H1 (cell line): ENCODE measurements around the gene ZDHHC11. TPM values are rescaled to one million over a fixed set of nuclear protein-coding genes. Genes with fewer than 3 reads are reported as not detected.

Experiments
- CTCF ChIA-PET: fragments of 300-600 bp; sonication (Branson Sonifier 250); formaldehyde crosslinking; loops from one replicate; lab custom pipeline; 2021; ENCODE audit not compliant: partially characterized antibody; lab: Charles Lee
- POLR2A ChIA-PET: fragments of 300-600 bp; sonication (Branson Sonifier 250); formaldehyde crosslinking; loops from one replicate; lab custom pipeline; 2021; ENCODE audit warnings: inconsistent platforms; ENCODE audit not compliant: partially characterized antibody; lab: Charles Lee
- DNase-seq, 2 experiments: peaks; one replicate each; pipeline versions ENCODE4 v3.0.0 to v3.0.0-alpha.2; 2010 to 2022; ENCODE audit warnings: low spot score in 2 of 2, low read depth in 1 of 2, mixed read lengths in 1 of 2
- FAIRE-seq: peaks from 2 replicates; lab custom pipeline; 2011; peaks lifted over from hg19 to GRCh38; lab: Jason Lieb, UNC
- H2AFZ ChIP-seq: 2 replicates; pipeline ENCODE4 v1.8.1; 2012; ENCODE audit warnings: low read length, inconsistent platforms
- H2AK5ac ChIP-seq: 2 replicates; pipeline ENCODE4 v1.6.1; 2013; ENCODE audit warnings: low read depth, low read length
- H2BK120ac ChIP-seq: replicated peaks from 2 replicates; pipeline ENCODE3; 2013; ENCODE audit warnings: low read depth, low read length, inconsistent platforms
- H2BK12ac ChIP-seq: 2 replicates; pipeline ENCODE4 v1.6.1; 2013; ENCODE audit warnings: low read depth, low read length
- H2BK15ac ChIP-seq: 2 replicates; pipeline ENCODE4 v1.6.1; 2013; ENCODE audit warnings: low read length
- H2BK20ac ChIP-seq: 2 replicates; pipeline ENCODE4 v1.6.1; 2013; ENCODE audit warnings: low read length
- H2BK5ac ChIP-seq: 2 replicates; pipeline ENCODE4 v1.6.1; 2013; ENCODE audit warnings: low read depth, low read length
- H3K14ac ChIP-seq: 2 replicates; pipeline ENCODE4 v1.6.1; 2013; ENCODE audit warnings: inconsistent platforms; ENCODE audit not compliant: insufficient read length
- H3K18ac ChIP-seq: 2 replicates; pipeline ENCODE4 v1.6.1; 2013; ENCODE audit warnings: low read length; ENCODE audit errors: extremely low read depth
- H3K23ac ChIP-seq: 2 replicates; pipeline ENCODE4 v1.6.1; 2013; ENCODE audit warnings: inconsistent platforms; ENCODE audit not compliant: insufficient read length
- H3K23me2 ChIP-seq: 2 replicates; pipeline ENCODE4 v1.6.1; 2013; ENCODE audit warnings: low read depth, low read length
- H3K27ac ChIP-seq: 2 replicates; pipeline ENCODE4 v1.6.1; 2011; ENCODE audit warnings: low read depth, low read length, inconsistent platforms
- H3K27me3 ChIP-seq, 4 experiments: replicated peaks in 1 of 4; 1 replicate in 1 of 4; 2 replicates in 3 of 4; pipeline versions ENCODE4 v1.6.1 to v1.8.1; 2011 to 2013; ENCODE audit warnings: low read length in 3 of 4, mild to moderate bottlenecking in 3 of 4, inconsistent platforms in 2 of 4, mixed read lengths in 2 of 4, moderate library complexity in 1 of 4; ENCODE audit not compliant: control insufficient read depth in 3 of 4, insufficient read depth in 3 of 4; ENCODE audit errors: extremely low read depth in 1 of 4
- H3K36me3 ChIP-seq, 4 experiments: 2 replicates each; pipeline versions ENCODE4 v1.6.1 to v1.8.1; 2011 to 2013; ENCODE audit warnings: mild to moderate bottlenecking in 4 of 4, low read length in 3 of 4, moderate library complexity in 2 of 4, control low read depth in 1 of 4, inconsistent platforms in 1 of 4; ENCODE audit not compliant: insufficient read depth in 4 of 4, control insufficient read depth in 2 of 4
- H3K4ac ChIP-seq: replicated peaks from 2 replicates; pipeline ENCODE3; 2013; ENCODE audit warnings: low read length, low read depth, mixed read lengths, inconsistent platforms; ENCODE audit not compliant: insufficient read length
- H3K4me1 ChIP-seq, 4 experiments: replicated peaks in 1 of 4; 1 replicate in 1 of 4; 2 replicates in 3 of 4; pipeline versions ENCODE4 v1.6.1 to v1.8.1; 2011 to 2013; ENCODE audit warnings: low read length in 3 of 4, inconsistent platforms in 2 of 4, mixed read lengths in 1 of 4; ENCODE audit not compliant: insufficient read depth in 4 of 4, control insufficient read depth in 3 of 4
- H3K4me2 ChIP-seq, 2 experiments: 2 replicates each; pipeline versions ENCODE4 v1.6.1 to v1.8.1; 2011 to 2013; ENCODE audit warnings: low read depth in 2 of 2, low read length in 2 of 2, control low read depth in 1 of 2, inconsistent platforms in 1 of 2, mild to moderate bottlenecking in 1 of 2; ENCODE audit not compliant: insufficient read depth in 1 of 2
- H3K4me3 ChIP-seq, 4 experiments: fragments of 200-600, 300-600 bp in 1 of 4; sonication (generic), shearing (Covaris generic), sonication (Bioruptor Twin) in 1 of 4; 2 replicates each; pipeline versions ENCODE4 v1.5.1 to v1.8.1; 2011 to 2016; ENCODE audit warnings: low read length in 4 of 4, low read depth in 3 of 4, control low read depth in 2 of 4, inconsistent platforms in 2 of 4, mild to moderate bottlenecking in 2 of 4, mixed read lengths in 1 of 4, moderate library complexity in 1 of 4; ENCODE audit not compliant: insufficient read depth in 2 of 4; ENCODE audit errors: extremely low read depth in 1 of 4
- H3K56ac ChIP-seq: replicated peaks from 2 replicates; pipeline ENCODE3; 2013; ENCODE audit warnings: low read depth, mild to moderate bottlenecking, mixed read lengths, low read length, inconsistent platforms; ENCODE audit not compliant: insufficient read length
- H3K79me1 ChIP-seq: 2 replicates; pipeline ENCODE4 v1.6.1; 2013; ENCODE audit warnings: low read depth, low read length, control low read depth
- H3K79me2 ChIP-seq, 2 experiments: 2 replicates each; pipeline versions ENCODE4 v1.6.1 to v1.8.1; 2012 to 2013; ENCODE audit warnings: low read length in 2 of 2, mild to moderate bottlenecking in 2 of 2, inconsistent platforms in 1 of 2; ENCODE audit not compliant: insufficient read depth in 2 of 2, control insufficient read depth in 1 of 2
- H3K9ac ChIP-seq, 4 experiments: replicated peaks in 1 of 4; 1 replicate in 1 of 4; 2 replicates in 3 of 4; pipeline versions ENCODE4 v1.6.1 to v1.8.1; 2011 to 2013; ENCODE audit warnings: low read depth in 3 of 4, low read length in 3 of 4, control low read depth in 2 of 4, mild to moderate bottlenecking in 2 of 4, moderate library complexity in 2 of 4, inconsistent platforms in 1 of 4; ENCODE audit errors: extremely low read depth in 1 of 4
- H3K9me3 ChIP-seq, 2 experiments: 2 replicates each; pipeline versions ENCODE4 v1.6.1 to v1.8.1; 2012 to 2013; ENCODE audit warnings: mild to moderate bottlenecking in 2 of 2, moderate library complexity in 2 of 2, control low read depth in 1 of 2, inconsistent platforms in 1 of 2, low read depth in 1 of 2, low read length in 1 of 2, mixed read lengths in 1 of 2; ENCODE audit not compliant: insufficient read depth in 2 of 2
- H4K20me1 ChIP-seq, 2 experiments: replicated peaks in 1 of 2; 2 replicates each; pipeline versions ENCODE3 to v1.8.1; 2011 to 2013; ENCODE audit warnings: inconsistent platforms in 2 of 2, low read length in 2 of 2, mild to moderate bottlenecking in 1 of 2; ENCODE audit not compliant: insufficient read depth in 2 of 2, control insufficient read depth in 1 of 2
- H4K5ac ChIP-seq: 2 replicates; pipeline ENCODE4 v1.6.1; 2013; ENCODE audit warnings: low read length, low read depth, mixed read lengths, inconsistent platforms; ENCODE audit not compliant: insufficient read length
- H4K8ac ChIP-seq: 2 replicates; pipeline ENCODE4 v1.8.0; 2013; ENCODE audit warnings: mild to moderate bottlenecking, moderate library complexity, low read length, inconsistent platforms; ENCODE audit not compliant: insufficient read depth; ENCODE audit errors: extremely low read depth
- H4K91ac ChIP-seq: replicated peaks from 2 replicates; pipeline ENCODE3; 2013; ENCODE audit warnings: low read length, mixed read lengths, inconsistent platforms; ENCODE audit not compliant: insufficient read length
- JUN ChIP-seq: IDR thresholded peaks from 2 replicates; pipeline ENCODE4 v1.6.1; 2011; ENCODE audit warnings: low read depth, mild to moderate bottlenecking, improper control_type of control experiment, low read length
- KDM5A ChIP-seq: fragments of 200-600 bp; IDR thresholded peaks from 2 replicates; pipeline ENCODE4 v1.7.1; 2012; ENCODE audit warnings: mild to moderate bottlenecking, low read length, inconsistent platforms, mixed read lengths
- PHF8 ChIP-seq: fragments of 200-600 bp; sonication (generic); conservative IDR thresholded peaks from 2 replicates; pipeline ENCODE4 v1.7.1; 2012; ENCODE audit warnings: low read depth, mild to moderate bottlenecking, inconsistent platforms, low read length, moderate library complexity
- RBBP5 ChIP-seq: IDR thresholded peaks from 2 replicates; pipeline ENCODE4 v1.7.1; 2012; ENCODE audit warnings: low read depth, mild to moderate bottlenecking, inconsistent platforms, low read length, moderate library complexity, borderline replicate concordance
- RFX5 ChIP-seq: IDR thresholded peaks from 2 replicates; pipeline ENCODE4 v1.6.1; 2011; ENCODE audit warnings: low read depth, low read length, improper control_type of control experiment, borderline replicate concordance
- RXRA ChIP-seq: IDR thresholded peaks from 2 replicates; pipeline ENCODE4 v1.6.1; 2011; ENCODE audit warnings: low read depth, mild to moderate bottlenecking, low read length, moderate library complexity; ENCODE audit not compliant: insufficient read depth
- SAP30 ChIP-seq: fragments of 300-600 bp; sonication (generic); IDR thresholded peaks from 2 replicates; pipeline ENCODE4 v1.7.1; 2012; ENCODE audit warnings: low read length, moderate library complexity, mild to moderate bottlenecking, inconsistent platforms; ENCODE audit not compliant: insufficient read depth, insufficient replicate concordance
- SIN3A ChIP-seq, 2 experiments: IDR thresholded peaks in 1 of 2; conservative IDR thresholded peaks in 1 of 2; 2 replicates each; pipeline ENCODE4 v1.6.1; 2011 to 2012; ENCODE audit warnings: low read length in 2 of 2, improper control_type of control experiment in 1 of 2, low read depth in 1 of 2, mild to moderate bottlenecking in 1 of 2
- SIRT6 ChIP-seq: IDR thresholded peaks from one replicate; pipeline ENCODE4 v1.7.1; 2012; ENCODE audit warnings: low read length, inconsistent platforms
- SIX5 ChIP-seq: IDR thresholded peaks from 2 replicates; pipeline ENCODE4 v1.6.1; 2011; ENCODE audit warnings: mild to moderate bottlenecking, low read depth, low read length
- SP1 ChIP-seq: IDR thresholded peaks from 2 replicates; pipeline ENCODE4 v1.6.1; 2011; ENCODE audit warnings: low read depth, low read length
- TAF7 ChIP-seq: optimal IDR thresholded peaks from 2 replicates; pipeline ENCODE3; 2011; ENCODE audit warnings: low read depth, mild to moderate bottlenecking, inconsistent platforms, low read length, moderate library complexity, borderline replicate concordance
- TCF12 ChIP-seq: IDR thresholded peaks from 2 replicates; pipeline ENCODE4 v1.6.1; 2011; ENCODE audit warnings: low read depth, mild to moderate bottlenecking, low read length
- TEAD4 ChIP-seq: IDR thresholded peaks from 2 replicates; pipeline ENCODE4 v1.6.1; 2012; ENCODE audit warnings: low read depth, low read length, inconsistent platforms, mixed read lengths
- WGBS, 2 experiments: shearing (Covaris generic) in 1 of 2; methylation state at CpG; one replicate each; pipeline versions ENCODE4 v1.1.6 to v1.1.7; 2013 to 2015; ENCODE audit warnings: low lambda C conversion rate in 2 of 2, mixed read lengths in 2 of 2, inconsistent platforms in 1 of 2, low coverage in 1 of 2, missing lambda C conversion rate in 1 of 2; ENCODE audit not compliant: insufficient replicate concordance in 2 of 2, insufficient coverage in 1 of 2, insufficient read length in 1 of 2; ENCODE audit errors: extremely low coverage in 1 of 2, missing lambda C conversion rate in 1 of 2; 5-methylcytosine and 5-hydroxymethylcytosine counted together
- polyA plus RNA-seq, 7 experiments: library from polyadenylated mRNA; depleted of rRNA in 3 of 7; stranded (reverse) in 5 of 7; unstranded in 2 of 7; fragments of >200 nt in 5 of 7; fragments of 200-250 nt in 2 of 7; gene quantifications; 1 replicate in 5 of 7; 2 replicates in 1 of 7; 4 replicates in 1 of 7; pipeline versions ENCODE4 v1.2.1 to v1.2.3, GENCODE V29; 2011 to 2013; ENCODE audit warnings: missing spikeins in 2 of 7, mixed read lengths in 2 of 7
- total RNA-seq: library from RNA; stranded (reverse); fragmentation: NEBNext Ultra II Directional; extraction: Animal tissue kit (Norgen Biotek cat#: 25700); gene quantifications from 2 replicates; pipeline ENCODE4 v1.2.1, GENCODE V29; 2021

The ZDHHC11 gene
- total and polyA plus RNA-seq, 2 of the 8 experiments (the other 6 are each of a cell fraction or from before 2014, with no cell fraction given) = 4.7 to 16.6 TPM

DNA sequence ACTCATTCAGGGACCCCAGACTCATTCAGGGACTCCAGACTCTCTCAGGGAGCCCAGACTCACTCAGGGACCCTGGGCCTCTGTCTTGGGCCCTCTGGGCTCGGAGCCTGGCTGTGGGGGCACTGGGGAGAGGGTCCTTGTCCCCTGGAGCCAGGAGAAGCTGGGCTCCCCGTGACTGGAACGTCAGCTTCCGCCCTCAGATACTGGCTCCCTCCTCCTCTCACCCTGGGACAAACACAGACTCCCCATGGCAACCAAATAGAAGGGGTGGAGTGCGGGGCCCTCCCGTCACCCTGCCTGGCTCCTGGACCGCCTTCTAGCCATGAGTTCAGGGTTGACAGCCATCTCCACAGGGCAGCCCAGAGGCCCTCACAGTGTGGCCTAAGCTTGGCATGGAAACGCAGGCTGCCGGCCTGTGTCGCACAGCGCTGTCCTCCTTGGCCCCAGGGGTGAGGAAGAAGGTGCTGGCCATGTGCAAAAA is 93.9 kb downstream of the ZDHHC11 start:
- H2BK20ac ChIP-seq = no peak overlapping the region
- H4K20me1 ChIP-seq = peaks cover 0 to 4% of the 10 kb centered on the region in 2 experiments
- H4K8ac ChIP-seq = peak overlapping the region; percentile 41; the same call in 1 of the 2 replicates
- H3K4me1 ChIP-seq = no peaks in the 10 kb centered on the region; a peak in 1 of 7 replicates
- H4K5ac ChIP-seq = no peak overlapping the region
- no peaks in the 10 kb centered on the region for H3K79me2 ChIP-seq
- no peak overlapping the region for H2AFZ ChIP-seq
- H3K23ac ChIP-seq = no peak overlapping the region
- no peak overlapping the region for H3K56ac ChIP-seq
- H3K4me2 ChIP-seq = no peak overlapping the region
- 71% methylated on average over 11 of the region's 11 CpGs; no CpG with 5 or more reads in 1 of the 2 experiments for WGBS, 2 experiments
- H3K79me1 ChIP-seq = peaks cover 2% of the 10 kb centered on the region; the same call in 1 of the 2 replicates
- H3K14ac ChIP-seq = no peak overlapping the region
- no peak overlapping the region for H2BK12ac ChIP-seq
- H2BK120ac ChIP-seq = no peak overlapping the region
- no peak overlapping the region for H3K9ac ChIP-seq
- H3K23me2 ChIP-seq = no peaks in the 10 kb centered on the region
- no peak overlapping the region for H3K4ac ChIP-seq
- no peak overlapping the region for H4K91ac ChIP-seq
- H3K18ac ChIP-seq = no peak overlapping the region; the same call in 1 of the 2 replicates
- H3K9me3 ChIP-seq = no peaks in the 10 kb centered on the region
- DNase-seq (no peak), FAIRE-seq (no peak)
- H2BK15ac ChIP-seq = no peak overlapping the region
- H3K27ac ChIP-seq = peak overlapping the region; percentile 32; the same call in 1 of the 2 replicates
- ChIA-PET CTCF (interaction anchor here (1.4 to 3.2 kb wide), 5 partner anchors 10 to 86 kb away, joined by 5 to 29 read pairs (median 7); no protein-coding TSS in a partner anchor), POLR2A (no interaction called here)
- no peaks in the 10 kb centered on the region for H3K27me3 ChIP-seq
- no peak overlapping the region for H3K4me3 ChIP-seq
- no peaks in the 10 kb centered on the region for H3K36me3 ChIP-seq
- peak overlapping the region; percentile 41; the same call in 1 of the 2 replicates for H2BK5ac ChIP-seq
- H2AK5ac ChIP-seq = no peak overlapping the region; the same call in 1 of the 2 replicates
- TF ChIP-seq SIRT6 (no peak), JUN (no peak), RBBP5 (no peak), PHF8 (no peak), TCF12 (no peak), RFX5 (no peak), SIX5 (no peak), RXRA (no peak), TAF7 (no peak), SP1 (no peak), SAP30 (no peak), SIN3A (conservative IDR thresholded peaks at IDR 0.05 in 1 of 2, IDR thresholded peaks at IDR 0.05 in 1 of 2; ENCODE audit: low read depth in 1 of 2, low read length in 2 of 2) (no peak), KDM5A (no peak), TEAD4 (no peak)
